MM.1S (cell line): ENCODE results near the gene XXYLT1.
"Not testable (repeated sequence)": the region's sequence is repeated elsewhere in the genome, so short reads cannot be mapped to it uniquely, and the experiment has no call there.

Experiments used
- CTCF ChIP-seq: fragments of 300-600 bp; sonication (generic); IDR thresholded peaks from 2 replicates; pipeline ENCODE4 v1.5.1; 2016; ENCODE audit warnings: antibody characterized with exemption, low read length, mixed read lengths
- EZH2 ChIP-seq: fragments of 300-600 bp; sonication (generic); optimal IDR thresholded peaks from 2 replicates; pipeline ENCODE3; 2017; ENCODE audit warnings: low read depth, mild to moderate bottlenecking, antibody characterized with exemption, low read length, mixed read lengths
- EZH2phosphoT487 ChIP-seq: fragments of 300-600 bp; sonication (generic); IDR thresholded peaks from 2 replicates; pipeline ENCODE4 v1.6.1; 2018; ENCODE audit warnings: antibody characterized with exemption, low read length

GRCh38 chr3:195218331-195218730 lies 52.6 kb downstream of the XXYLT1 start:
- TF ChIP-seq CTCF, EZH2, EZH2phosphoT487: not testable (repeated sequence)
